HK-2 (cell line): ENCODE results near the gene CNPY4.
A peak's percentile ranks its signal among the peaks of the same experiment; 100 is the strongest.

ENCODE experiments used
- DNase-seq: peaks from one replicate; pipeline ENCODE4 v3.0.0-alpha.2; 2018; ENCODE audit not compliant: unreplicated experiment

The CNPY4 gene, protein sequence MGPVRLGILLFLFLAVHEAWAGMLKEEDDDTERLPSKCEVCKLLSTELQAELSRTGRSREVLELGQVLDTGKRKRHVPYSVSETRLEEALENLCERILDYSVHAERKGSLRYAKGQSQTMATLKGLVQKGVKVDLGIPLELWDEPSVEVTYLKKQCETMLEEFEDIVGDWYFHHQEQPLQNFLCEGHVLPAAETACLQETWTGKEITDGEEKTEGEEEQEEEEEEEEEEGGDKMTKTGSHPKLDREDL

GRCh38 chr7:100119072-100119969, at the start of gene CNPY4, which contains the start of gene TAF6:
TSS of gene CNPY4 (plus strand) at chr7:100119634. CDS start at chr7:100119745, 111 bp downstream.
TSS of gene TAF6 (minus strand) at chr7:100119358. CDS start at chr7:100114209, 5,149 bp downstream.
- peak; percentile 94 for DNase-seq

DNA sequence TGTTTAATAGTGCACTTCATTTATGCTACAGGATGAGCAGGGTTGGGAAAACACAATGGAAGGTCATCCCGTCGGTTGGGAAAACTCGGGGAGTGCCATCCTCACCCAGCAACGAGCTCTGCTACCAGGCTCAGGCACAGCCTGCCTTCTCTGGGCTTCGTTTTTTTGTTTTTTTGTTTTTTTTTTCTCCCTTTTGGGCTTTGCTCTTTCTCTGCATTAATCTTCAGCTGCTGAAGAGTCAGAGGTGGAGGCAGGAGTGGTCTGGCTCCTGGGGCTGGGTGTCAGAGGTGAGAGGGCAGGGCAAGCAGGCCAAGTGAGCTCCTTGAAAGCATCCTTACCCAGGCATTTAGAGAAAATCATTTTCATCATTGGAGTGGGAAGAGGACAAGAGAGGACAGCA, 49.4 kb upstream of the CNPY4 start:
- no peak for DNase-seq

DNA sequence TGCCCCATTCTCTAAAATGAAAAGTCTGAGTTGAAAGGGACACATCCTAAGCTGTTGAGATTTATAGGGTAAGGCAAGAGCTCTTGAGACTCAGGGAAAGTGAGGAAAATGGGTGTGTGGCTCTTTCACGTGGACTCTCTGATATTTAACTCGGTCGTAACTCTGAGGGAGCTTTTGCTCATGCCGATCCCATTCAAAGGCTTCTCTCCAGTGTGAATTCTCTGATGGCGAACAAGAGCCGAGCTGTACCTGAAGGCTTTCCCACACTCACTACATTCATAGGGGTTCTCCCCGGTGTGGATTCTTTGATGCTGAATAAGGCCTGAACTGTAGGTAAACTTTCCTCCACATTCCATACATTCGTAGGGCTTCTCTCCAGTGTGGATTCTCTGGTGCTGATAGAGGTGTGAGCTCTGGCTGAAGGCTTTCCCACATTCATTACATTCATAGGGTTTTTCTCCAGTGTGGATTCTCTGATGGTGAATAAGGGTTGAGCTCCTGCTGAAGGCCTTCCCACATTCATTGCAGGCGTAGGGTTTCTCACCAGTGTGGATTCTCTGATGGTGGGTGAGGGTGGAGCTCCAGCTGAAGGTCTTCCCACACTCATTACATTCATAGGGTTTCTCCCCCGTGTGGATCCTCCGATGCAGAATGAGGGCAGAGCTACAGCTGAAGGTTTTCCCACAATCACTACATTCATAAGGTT, 48.3 kb upstream of the CNPY4 start:
- DNase-seq: no peak

DNA sequence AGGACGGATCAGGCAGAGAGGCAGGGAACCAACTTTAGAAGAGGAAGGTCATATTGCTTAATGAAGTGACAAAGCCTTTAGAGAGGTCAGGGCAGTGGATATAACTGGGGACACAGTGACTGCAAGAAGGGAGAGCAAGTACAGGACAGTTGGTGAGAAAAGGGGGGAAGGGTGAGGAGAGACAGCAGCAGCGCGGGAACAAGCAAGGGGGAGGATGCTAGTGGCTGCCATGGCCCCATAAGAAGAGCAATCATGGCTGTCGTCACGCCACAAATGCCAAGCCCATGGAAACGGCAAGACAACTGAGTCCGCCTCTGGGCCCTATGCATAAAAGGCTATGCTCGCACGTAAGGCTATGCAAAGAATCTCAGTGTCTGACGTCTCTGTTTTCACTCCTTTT, 47.0 kb upstream of the CNPY4 start:
- DNase-seq: no peak

DNA sequence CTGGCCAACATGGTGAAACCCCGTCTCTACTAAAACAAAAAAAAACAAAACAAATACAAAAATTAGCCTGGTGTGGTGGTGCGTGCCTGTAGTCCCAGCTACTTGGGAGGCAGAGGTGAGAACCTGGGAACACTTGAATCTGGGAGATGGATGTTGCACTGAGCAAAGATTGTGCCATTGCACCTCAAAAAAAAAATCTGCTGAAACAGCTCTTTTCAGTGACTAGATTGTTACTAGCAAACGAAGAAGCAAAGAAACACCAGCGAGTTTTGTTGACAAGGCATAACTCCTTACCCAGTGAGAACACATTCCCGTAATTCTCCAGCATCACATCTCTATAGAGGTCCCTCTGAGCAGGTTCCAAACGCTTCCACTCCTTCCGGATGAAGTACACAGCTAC, 44.6 kb upstream of the CNPY4 start:
- DNase-seq: no peak

DNA sequence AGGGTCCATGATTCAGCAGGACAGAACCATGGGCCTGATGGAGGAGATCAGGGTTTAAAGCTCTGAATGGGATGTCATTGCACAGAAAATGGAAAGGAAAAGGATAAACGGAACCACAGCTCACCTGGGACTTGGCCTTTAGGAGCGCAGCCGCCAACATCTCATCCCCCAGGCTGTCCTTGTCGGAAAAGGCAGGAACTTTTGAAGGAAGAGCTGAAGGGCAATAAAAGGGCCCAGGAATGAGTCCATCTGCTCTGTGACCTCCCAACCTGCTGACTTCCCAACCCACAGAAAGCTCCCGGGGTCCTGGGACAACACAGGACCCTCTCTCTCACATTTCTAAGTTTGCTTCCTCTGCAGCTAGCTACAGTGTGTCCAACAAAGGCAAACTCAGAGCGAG, 44.0 kb upstream of the CNPY4 start:
- no peak for DNase-seq

- DNase-seq: no peak
Observed at GRCh38 chr7:100077205-100077604, 42.2 kb upstream of the CNPY4 start.

DNA sequence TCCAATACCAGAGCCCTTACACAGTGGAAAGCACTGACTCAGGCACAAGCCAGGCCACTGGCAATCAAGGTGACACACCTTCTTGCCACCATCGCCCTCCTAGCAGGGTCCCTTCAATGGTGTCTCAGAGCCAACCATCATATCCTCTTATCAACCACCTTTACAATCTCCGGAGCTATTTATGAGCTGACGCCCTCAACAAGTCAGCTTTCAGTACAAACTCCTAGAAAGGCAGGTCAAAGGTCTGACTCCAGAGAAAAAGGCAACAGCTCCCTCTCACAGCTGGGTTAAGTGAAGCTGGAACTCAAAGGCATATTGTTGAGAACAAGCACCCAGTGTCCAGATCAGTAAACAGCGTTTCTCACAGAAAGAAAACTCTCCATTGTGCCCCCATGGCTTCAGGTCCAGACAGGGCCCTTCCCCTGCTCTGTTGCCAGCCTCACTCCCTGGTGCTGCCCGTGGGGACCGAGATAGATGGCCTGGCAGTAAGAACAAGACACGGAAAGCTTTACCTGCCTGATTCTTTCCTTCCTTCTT, 40.3 kb upstream of the CNPY4 start:
- no peak for DNase-seq

DNA sequence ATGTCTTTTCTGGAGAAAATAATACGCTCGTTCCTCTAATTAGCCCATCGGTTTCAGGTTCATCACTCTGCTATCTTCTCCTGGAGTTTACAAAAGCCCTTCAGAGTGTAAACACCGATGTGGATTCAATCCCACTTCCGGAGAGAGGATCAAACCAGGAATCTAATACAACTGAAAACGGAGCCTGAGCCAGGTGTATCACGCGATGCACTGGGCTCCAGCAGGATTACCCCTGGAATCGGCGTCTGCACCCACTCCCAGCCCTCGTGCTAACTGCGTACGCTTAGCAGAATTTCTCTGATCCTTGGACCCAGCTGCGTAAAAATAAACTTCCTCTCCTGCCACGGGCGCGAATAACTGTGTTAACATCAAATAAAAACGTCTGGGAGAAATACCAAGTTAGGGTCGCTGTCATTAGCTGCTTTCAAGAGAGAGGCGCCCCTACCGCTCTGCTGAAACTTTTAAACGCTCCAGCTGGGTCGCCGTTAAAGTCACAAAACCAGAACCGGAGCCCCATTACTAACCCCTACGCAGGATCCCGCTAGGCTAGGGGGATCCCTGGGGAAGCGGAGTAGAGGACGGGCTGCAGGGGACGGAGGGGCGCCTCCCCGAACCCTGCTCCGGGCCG, 38.4 kb upstream of the CNPY4 start:
- no peak for DNase-seq

DNA sequence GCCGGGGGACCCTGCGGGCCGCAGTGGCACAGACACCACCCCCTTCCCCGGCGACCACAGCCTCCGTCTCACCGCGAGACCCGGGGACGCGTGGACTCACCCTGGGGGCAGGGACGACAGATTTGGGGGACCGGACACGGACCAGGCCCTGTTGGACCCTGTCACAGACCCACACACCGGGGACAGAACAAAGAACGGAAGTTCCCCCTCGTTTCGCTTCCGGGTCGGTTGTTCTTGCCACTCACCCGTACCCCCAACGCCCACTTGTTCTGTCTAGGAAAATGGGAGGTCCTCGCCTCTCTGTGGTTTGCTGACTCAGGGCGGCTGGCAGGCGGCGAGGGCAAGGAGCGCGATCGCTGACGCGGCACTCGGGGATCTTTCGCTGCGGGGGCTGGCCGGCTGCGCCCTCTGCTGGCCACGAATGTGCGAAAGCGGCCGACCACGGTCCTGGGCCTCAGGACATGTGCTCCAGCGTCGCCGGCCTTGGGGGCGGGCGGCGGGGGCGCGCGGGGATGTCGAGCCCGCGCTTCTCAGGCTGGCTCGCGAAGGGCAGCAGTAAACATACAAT, 37.8 kb upstream of the CNPY4 start, which contains the start of gene ZNF3:
TSS of gene ZNF3 (minus strand) at position 189 of the 568 bp plus-strand sequence. CDS start 4,366 bp downstream, outside the sequence.
- DNase-seq: peak; percentile 99

- DNase-seq: no peak
Observed at GRCh38 chr7:100082978-100083377, 36.5 kb upstream of the CNPY4 start.

GRCh38 chr7:100085515-100085914, 33.9 kb upstream of the CNPY4 start:
- DNase-seq: no peak

DNA sequence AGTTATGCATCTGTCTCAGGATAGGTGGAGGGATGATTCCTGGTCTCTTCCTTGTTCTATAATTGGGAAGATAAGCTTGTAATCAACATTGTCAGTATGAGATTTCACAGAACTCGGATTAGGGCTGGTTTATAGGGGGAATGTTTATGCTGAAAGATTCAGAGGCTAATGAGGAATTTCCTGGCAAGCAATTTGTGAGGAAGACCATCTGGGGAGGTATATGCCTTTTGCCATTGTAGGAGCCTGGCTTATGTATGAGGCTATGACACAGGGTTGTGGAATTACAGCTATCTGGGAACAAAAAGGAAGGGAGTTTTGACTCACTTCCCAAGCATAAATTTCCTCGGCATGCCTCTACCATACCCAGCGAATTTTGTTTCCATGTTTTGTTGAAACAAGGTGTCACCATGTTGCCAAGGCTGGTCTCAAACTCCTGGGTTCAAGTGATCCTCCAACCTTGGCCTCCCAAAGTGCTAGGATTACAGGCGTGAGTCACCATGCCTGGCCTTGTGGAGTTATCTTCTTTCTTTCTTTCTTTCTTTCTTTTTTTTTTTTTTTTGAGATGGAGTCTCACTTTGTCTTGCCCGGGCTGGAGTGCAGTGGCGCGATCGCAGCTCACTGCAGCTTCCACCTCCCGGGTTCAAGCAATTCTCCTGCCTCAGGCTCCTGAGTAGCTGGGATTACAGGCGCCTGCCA, 32.2 kb upstream of the CNPY4 start:
- DNase-seq: no peak

GRCh38 chr7:100088095-100088620, 31.3 kb upstream of the CNPY4 start:
- no peak for DNase-seq

DNA sequence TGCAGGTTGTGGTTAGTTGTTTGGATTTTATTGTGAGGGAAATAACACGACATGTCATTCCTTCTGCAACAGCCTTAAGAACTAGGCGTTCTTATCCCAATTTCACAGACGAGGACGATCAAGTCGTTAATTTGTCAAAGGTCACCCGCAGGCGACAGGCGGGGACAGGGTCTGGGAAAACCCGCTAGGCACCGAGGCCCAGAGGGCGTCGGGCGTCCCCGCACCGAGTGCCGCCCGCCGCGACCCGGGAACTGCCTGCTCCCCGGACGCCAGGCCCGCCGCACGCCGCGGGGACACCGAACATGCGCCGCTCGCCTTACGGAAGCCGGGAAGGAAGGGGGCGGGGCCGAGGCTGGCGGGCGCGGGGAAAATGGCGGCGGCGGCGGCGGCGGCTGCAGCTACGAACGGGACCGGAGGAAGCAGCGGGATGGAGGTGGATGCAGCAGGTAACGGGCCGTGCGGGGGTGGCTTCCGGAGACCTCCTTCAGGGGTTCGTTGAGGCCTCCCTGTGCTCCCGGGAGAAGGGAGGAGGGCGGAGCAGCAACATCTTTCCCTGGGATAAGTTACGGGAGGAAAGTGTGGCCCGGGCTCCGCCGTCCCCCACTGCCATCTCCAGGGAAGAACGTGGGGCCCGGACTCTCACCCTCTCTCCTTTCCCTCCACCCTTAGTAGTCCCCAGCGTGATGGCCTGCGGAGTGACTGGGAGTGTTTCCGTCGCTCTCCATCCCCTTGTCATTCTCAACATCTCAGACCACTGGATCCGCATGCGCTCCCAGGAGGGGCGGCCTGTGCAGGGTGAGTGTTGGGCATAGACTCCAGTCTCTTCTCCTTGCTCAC, 30.6 kb upstream of the CNPY4 start, which contains the start of gene COPS6:
TSS of gene COPS6 (plus strand) at position 349 of the 837 bp plus-strand sequence. CDS start at position 371, 22 bp downstream.
- DNase-seq: peak; percentile 74

- no peak for DNase-seq
Observed at GRCh38 chr7:100089458-100090196, 29.8 kb upstream of the CNPY4 start.

DNA sequence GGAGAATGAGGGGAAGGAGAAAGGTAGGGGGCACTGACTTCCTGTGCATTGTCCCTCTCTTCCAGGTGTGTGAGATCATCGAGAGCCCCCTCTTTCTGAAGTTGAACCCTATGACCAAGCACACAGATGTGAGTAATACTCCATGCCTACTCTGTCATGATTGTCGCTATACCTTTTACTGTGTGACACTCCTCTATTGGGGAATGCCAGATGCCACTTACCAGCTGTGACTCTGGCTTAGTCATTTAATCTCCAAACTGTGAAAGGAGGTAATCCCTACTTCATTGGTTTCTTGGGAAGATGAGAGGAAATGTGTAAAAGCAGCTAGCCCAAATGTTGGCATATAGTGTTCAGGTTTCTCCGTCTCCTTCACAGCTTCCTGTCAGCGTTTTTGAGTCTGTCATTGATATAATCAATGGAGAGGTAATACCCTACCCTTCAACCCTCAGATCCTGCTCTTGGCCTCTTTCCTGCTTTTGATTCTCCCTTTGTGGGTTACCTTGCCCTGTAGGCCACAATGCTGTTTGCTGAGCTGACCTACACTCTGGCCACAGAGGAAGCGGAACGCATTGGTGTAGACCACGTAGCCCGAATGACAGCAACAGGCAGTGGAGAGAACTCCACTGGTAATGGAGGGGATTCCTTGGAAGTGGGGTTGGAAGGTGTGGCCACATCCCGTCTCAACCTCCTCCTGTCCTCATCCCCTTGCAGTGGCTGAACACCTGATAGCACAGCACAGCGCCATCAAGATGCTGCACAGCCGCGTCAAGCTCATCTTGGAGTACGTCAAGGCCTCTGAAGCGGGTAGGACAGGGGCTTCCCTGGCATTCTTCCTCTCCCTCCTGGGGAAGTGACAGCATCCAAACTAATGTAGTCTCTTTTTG, 28.7 kb upstream of the CNPY4 start:
- DNase-seq: no peak
